ENCODE data around the gene SUSD2. TPM values are rescaled to one million over a fixed set of nuclear protein-coding genes. Genes with fewer than 3 reads are reported as not detected.

SUSD2 gene
- total and polyA plus RNA-seq, 2 of the 4 experiments (the other 2 are of a cell fraction) = 0.18 to 1.6 TPM

GRCh38 chr22:24160546-24160945, 20.7 kb upstream of the SUSD2 start:
- peaks cover 31 to 93% of the 10 kb centered on the region in 2 experiments for H3K79me1 ChIP-seq (ENCODE audit: low read depth in 1 of 2, low read length in 2 of 2)
- 84% methylated on average over 5 of the region's 6 CpGs; no CpG with 5 or more reads in 1 of the 2 experiments for WGBS, 2 experiments (ENCODE audit: extremely low coverage in 2 of 2, insufficient read length in 1 of 2)
- ATAC-seq (ENCODE audit: low read depth) (no peak), DNase-seq (no peak)
- no peak overlapping the region for H3K4me3 ChIP-seq (ENCODE audit: insufficient read depth, low read depth, low read length)
- no peak overlapping the region for H2BK5ac ChIP-seq (ENCODE audit: low read depth, low read length, poor library complexity, severe bottlenecking)
- H2BK15ac ChIP-seq (ENCODE audit: low read depth, low read length) = no peak overlapping the region
- H3K14ac ChIP-seq (replicated peaks; ENCODE audit: low read depth, low read length) = no peak overlapping the region
- peaks cover 13% of the 10 kb centered on the region for H3K9me1 ChIP-seq (ENCODE audit: insufficient read depth, low read length)
- no peak overlapping the region for H4K8ac ChIP-seq (ENCODE audit: low read depth in 2 of 2, low read length in 2 of 2)
- H3K27me3 ChIP-seq (ENCODE audit: control insufficient read depth, insufficient read depth, low read length) = no peaks in the 10 kb centered on the region
- dilution Hi-C loops (cut with HindIII; ENCODE audit: low sequenced_read_pairs, unreplicated experiment) (no loop called here), intact Hi-C loops (cut with micrococcal nuclease) (no loop called here), in situ Hi-C loops (cut with MboI; ENCODE audit: low sequenced_read_pairs) (no loop called here)
- no TSS peak for BruUV-seq (replicated peaks)
- no peak overlapping the region for H3K4ac ChIP-seq (ENCODE audit: low read depth, low read length)
- H3K18ac ChIP-seq (ENCODE audit: low read depth, low read length) = no peak overlapping the region
- peaks cover 21% of the 10 kb centered on the region for H3K4me1 ChIP-seq (ENCODE audit: control insufficient read depth, insufficient read depth, low read length)
- no peak overlapping the region for H2AK9ac ChIP-seq (replicated peaks; ENCODE audit: low read depth, low read length, poor library complexity)
- peaks cover 17% of the 10 kb centered on the region for H3K36me3 ChIP-seq (ENCODE audit: control insufficient read depth, insufficient read depth, low read length)
- TF ChIP-seq BHLHE40 (IDR thresholded peaks at IDR 0.05; ENCODE audit: low read depth, low read length) = no peak
- no peak overlapping the region for H4K91ac ChIP-seq (ENCODE audit: insufficient read depth, low read depth, low read length)
- H3K23ac ChIP-seq (ENCODE audit: low read depth, low read length) = no peak overlapping the region
- no peak overlapping the region for H3K9ac ChIP-seq (ENCODE audit: low read depth, low read length)
- H3K4me2 ChIP-seq (ENCODE audit: low read depth, low read length) = no peak overlapping the region
- POLR2A ChIA-PET (ENCODE audit: unreplicated experiment) = interaction anchor here (0.6 kb wide), 1 partner anchor 539 kb away, joined by 3 read pairs; no protein-coding TSS in a partner anchor
- no peaks in the 10 kb centered on the region for H3K9me3 ChIP-seq (ENCODE audit: control insufficient read depth, insufficient read depth, low read length)
- no peak overlapping the region for H3K27ac ChIP-seq (ENCODE audit: insufficient read depth, low read length)
- H3K56ac ChIP-seq (ENCODE audit: extremely low read depth, insufficient read depth, low read length) = no peak overlapping the region
- H2BK120ac ChIP-seq (ENCODE audit: low read depth, low read length) = no peak overlapping the region
- H2BK20ac ChIP-seq (ENCODE audit: low read depth, low read length) = no peak overlapping the region
- no peak overlapping the region for H4K5ac ChIP-seq (ENCODE audit: low read depth, low read length)
- peaks cover 91% of the 10 kb centered on the region for H4K20me1 ChIP-seq (ENCODE audit: insufficient read depth, low read length)
- H2AFZ ChIP-seq (replicated peaks; ENCODE audit: low read length, poor library complexity) = peak overlapping the region; percentile 21
- CTCF ChIA-PET = no interaction called here
- no peak overlapping the region for H2AK5ac ChIP-seq (ENCODE audit: low read depth, low read length)

Measured in IMR-90 (cell line).